ENCODE results near the gene FBLL1. TPM values are rescaled to one million over a fixed set of nuclear protein-coding genes. Genes with fewer than 3 reads are reported as not detected.
"Not testable (repeated sequence)": the region's sequence is repeated elsewhere in the genome, so short reads cannot be mapped to it uniquely, and the experiment has no call there.

FBLL1 gene
- total RNA-seq, 1 donor from 2014 or later, result not detected

DNA sequence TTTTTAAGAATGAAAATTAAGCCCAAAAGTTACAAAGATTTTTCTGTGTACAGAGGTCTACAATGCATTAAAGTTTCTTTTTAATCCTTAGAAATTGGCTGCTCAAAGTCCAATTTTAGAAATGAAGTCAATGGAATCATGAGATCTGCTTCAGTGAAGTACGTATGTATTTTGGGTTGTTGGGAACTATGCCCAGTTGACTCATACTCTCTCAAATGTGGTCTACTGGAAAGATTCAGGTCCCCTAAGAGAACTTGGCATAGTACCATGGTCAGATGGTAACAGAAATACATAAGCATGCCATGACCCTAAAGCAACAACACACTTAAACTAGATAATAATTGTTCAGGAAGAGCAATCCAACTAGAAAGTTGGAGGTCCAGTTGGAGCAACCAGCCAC is 23.0 kb downstream of the FBLL1 start:
- DNase-seq (ENCODE audit: low spot score), result no peak

DNA sequence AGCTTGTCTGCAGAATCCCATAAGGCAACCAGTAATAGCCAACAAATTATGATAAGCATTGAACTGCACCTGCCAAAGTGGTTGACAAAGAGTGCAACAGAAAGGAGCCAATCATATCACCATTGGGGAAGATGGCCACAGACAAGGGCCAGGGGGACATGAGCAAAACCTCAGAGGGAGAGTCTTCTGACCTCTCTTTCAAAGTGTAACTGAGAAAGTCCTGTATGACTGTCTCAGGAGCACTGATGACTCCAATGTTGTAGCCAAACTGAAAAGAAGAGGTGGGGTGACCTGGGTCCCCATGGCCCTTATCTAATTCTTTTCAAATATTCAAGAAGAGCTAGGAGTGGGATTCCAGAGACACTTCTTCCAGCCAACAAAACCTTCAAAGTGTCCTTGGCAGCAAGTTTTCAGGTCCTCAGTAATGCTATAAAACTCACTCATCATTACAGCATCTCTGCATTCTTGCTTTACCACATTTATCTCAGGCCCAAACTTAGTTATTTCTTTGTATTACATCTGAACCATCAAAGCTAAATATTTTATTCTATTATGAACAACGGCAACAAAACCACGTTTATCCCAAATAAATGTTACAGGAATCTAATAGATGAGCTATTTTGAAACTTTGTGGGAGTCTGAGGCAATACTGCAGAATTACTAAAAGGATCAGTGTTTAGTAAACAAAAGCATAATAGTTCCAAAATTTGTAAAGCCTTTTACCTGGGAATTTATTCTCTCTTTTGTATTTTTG is 24.4 kb downstream of the FBLL1 start:
- DNase-seq (ENCODE audit: low spot score), result no peak

DNA sequence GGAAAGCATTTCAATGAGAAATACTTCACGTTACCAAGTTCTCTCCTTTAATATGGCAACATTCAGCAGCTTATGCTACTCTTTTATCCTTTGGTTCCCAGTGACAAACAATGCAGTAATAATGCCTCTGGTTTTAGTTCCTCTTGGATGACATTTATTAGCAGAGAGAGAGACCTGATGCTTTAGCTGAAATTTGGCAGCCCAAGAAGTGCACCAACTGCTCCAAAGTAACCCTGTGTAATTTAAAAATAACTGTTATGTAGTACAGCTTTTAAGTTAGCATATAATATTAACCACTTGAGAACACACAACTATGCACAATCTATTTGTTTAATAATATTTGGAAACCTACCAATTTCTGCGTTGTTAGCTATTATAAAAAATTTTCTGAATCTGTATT is 28.3 kb downstream of the FBLL1 start:
- DNase-seq (ENCODE audit: low spot score), result no peak

DNA sequence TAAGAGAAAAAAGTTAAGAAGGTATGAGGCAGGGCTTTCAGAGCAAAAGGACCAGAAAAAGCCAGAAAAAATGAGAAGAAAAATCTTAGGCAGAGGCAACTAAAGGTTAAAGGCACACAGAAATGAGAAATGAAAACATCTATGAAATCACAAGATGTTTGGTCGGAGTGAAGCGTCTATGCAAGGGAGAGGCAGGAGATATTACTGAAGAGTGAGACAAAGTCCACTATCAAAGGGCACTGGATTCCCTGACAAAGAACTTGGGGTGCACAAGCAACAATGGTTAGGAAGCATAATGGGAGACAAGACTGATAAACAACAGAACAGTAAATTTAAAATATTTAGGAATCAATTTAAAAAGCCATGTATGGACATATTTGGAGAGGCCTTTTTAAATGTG is 33.2 kb downstream of the FBLL1 start:
- DNase-seq (ENCODE audit: low spot score), result no peak

DNA sequence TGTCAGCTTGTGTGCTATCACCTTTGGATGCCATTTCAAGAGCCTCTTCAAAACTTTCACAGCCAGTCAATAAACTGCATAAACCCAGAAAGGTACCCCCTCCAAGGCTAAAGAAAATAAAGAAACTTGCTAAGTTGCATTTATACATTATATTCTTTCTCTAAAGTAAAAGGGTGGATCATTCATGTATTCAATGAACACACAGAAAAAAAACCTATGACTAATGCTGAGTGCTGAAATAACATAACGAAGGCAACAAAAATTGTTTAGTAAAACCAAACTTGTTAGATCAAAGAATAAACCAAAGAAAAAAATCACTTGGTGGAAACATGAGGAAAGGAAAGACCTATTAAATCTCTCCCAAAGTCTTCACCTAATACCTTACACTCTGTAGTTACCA is 34.9 kb downstream of the FBLL1 start:
- no peak for DNase-seq (ENCODE audit: low spot score)

DNA sequence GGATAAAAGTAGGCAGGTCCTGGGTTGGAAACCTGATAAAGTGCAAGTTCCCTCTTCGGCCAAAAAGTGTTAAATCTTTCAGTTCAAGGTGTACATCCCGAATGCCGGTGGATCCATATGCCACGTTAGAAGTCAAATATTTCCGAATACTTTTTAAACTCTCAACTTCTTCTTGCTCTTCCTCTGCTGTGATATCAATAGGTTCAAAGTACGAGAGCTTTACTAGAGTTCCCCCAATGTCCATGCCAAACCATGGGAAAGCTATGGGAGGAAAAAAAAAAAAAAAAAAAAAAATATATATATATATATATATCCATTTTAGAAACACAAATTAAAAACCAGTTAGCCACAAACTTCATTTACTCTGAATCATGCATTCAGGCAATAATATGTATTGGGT is 39.6 kb downstream of the FBLL1 start:
- no peak for DNase-seq (ENCODE audit: low spot score)

DNA sequence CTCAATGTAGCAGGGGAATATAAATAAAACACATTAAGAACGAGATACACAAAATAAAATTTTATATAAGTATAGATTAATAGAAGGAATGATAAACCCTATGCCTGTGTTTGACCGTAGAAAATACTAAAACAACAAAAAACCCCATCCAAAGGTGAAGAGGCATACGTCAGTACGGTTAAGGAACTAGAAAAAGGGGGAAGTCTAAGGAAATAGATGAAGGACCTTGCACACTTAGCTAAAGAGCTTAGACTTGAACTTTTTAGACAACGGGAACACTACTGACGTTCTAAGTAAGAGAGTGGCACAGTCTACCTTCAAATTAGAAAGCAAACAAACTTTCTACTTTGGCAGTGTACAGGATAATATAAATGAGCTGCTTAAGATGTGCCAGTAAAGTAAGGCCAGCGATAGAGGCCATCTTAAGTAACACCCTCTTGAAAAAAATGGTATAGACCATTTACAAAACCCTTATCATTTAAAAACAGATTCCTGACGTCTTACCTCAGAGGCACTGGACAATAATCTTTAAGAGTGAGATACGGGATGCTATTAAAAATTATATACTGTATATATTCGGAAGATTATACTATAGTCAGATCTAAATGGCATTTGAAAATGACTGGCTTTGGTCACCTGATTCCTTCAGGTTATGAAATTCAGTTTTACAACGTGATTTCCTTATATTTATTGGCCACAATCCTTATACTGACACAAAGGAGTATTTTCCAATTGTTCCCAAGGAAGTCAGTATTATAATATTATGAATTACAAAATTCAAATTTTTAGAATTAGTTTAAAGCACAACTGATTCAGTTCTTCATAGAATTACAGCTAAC is 41.6 kb downstream of the FBLL1 start:
- DNase-seq (ENCODE audit: low spot score), result no peak

DNA sequence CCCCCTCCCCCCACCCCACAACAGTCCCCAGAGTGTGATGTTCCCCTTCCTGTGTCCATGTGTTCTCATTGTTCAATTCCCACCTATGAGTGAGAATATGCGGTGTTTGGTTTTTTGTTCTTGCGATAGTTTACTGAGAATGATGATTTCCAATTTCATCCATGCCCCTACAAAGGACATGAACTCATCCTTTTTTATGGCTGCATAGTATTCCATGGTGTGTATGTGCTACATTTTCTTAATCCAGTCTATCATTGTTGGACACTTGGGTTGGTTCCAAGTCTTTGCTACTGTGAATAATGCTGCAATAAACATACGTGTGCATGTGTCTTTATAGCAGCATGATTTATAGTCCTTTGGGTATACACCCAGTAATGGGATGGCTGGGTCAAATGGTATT is 44.6 kb downstream of the FBLL1 start:
- not testable (repeated sequence) for DNase-seq (ENCODE audit: low spot score)

DNA sequence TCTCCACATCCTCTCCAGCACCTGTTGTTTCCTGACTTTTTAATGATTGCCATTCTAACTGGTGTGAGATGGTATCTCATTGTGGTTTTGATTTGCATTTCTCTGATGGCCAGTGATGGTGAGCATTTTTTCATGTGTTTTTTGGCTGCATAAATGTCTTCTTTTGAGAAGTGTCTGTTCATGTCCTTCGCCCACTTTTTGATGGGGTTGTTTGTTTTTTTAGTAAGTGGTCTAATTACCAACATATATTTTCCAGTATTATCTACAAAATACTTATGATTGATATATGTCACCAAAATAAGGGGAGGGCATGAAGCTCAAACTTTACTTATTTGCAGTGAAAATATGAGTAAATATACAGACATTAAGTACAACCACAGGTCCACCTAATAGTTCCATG is 45.1 kb downstream of the FBLL1 start:
- DNase-seq (ENCODE audit: low spot score), result not testable (repeated sequence)

DNA sequence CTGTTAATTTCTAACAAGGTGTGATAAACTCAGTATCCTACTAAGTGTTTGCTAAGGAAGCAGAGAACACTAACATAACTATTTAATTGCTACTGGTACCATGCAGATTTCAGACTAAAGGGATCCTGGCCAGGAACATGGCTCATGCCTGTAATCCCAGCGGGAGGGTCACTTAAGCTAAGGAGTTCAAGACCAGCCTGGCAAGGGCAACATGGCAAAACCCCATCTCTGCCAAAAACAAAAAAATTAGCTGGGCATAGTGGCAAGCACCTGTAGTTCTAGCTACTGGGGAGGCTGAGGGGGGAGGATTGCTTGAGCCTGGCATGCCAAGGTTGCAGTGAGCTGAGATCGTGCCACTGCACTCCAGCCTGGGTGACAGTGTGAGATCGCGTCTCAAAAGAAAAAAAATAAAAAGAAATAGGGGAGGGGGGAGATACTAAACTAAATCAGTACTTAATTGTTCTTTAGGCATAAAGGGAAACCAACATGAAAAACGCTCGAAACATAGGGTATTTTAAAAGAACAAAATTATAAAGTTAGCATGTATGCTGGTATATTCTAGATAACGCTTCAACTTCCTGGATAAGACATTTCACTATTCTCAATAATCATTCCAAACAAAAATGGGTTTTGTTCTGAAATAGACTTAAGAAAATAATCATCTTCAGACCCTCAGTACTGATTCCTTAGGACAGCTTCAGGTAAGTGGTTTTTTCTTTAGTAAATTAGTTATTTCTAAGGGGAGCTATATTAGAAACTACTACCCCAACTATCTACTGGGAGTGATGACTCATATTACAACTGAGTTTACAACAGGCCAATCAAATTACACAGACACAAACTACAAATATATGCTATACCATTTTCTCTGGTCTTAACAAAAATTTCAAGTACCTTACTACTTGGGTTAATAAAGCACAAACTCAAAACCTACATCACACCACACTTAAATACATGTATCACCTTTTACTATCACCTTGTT is 46.6 kb downstream of the FBLL1 start:
- no peak for DNase-seq (ENCODE audit: low spot score)

DNA sequence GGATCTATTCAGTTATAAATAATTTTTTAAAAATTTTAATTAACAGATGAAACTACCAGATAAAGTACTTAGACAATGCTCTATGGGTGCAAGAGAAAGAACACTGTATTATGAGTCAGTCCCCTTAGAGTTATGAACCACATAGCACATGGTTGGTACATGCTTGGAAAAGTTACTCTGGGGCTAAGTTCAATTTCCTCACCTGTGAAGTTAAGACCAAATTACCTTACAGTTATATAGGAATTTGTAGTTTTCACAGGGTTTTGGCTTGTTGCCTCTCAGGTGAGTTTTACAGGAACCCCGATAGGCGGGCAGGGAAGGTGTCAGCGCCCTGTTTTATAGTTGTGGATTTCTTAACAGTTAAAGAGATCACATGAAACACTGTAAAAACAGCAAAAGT is 48.9 kb downstream of the FBLL1 start:
- DNase-seq (ENCODE audit: low spot score), result no peak

DNA sequence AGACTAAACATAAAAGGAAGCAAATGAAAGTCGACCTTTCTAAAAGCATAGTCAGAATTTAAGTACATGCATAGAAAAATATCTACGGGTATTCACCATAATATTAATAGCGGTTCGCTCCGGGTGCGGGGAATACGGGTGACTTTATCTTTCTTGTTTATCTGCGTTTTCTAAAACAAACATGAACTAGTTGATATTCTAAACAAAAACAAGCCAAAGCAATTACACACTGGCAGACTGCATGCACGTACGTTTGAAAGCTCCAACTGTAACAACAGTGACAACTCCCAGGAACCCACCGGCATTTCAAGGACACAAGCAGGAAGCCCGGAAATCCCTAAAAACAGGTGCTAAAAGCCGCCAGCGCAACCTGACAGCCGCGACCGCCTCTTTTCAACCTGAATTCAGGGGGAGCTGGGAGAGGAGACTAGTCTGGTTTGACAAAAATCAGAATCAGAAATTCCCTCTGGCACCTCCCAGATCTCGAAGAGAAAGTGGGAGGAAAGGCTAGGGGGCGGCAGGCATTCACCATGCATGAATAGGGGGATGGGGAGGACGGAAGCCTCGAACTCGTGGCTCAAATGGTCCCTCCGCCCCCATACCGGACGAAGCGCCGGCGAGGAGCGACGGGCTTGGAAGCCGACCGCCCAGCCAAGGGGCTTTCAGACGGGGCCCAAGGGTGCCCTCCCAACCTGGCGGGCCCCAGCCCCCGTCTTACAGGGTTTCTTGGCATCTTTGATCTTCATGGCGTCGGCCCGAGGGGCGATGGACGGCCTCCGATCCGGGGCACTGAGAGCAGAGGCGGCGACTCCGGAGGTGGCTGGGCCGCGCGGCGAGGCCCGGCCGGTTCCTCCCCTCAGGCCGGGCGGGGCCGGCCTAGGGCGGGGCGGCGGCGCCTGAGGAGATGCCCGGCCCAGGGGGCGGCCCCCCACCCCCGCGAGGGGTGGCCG is 49.7 kb downstream of the FBLL1 start, which contains the start of gene PANK3:
PANK3 (minus strand) TSS at position 831 of the 950 bp plus-strand sequence; CDS start at position 746, 85 bp downstream.
- peak; percentile 92 for DNase-seq (ENCODE audit: low spot score)

DNA sequence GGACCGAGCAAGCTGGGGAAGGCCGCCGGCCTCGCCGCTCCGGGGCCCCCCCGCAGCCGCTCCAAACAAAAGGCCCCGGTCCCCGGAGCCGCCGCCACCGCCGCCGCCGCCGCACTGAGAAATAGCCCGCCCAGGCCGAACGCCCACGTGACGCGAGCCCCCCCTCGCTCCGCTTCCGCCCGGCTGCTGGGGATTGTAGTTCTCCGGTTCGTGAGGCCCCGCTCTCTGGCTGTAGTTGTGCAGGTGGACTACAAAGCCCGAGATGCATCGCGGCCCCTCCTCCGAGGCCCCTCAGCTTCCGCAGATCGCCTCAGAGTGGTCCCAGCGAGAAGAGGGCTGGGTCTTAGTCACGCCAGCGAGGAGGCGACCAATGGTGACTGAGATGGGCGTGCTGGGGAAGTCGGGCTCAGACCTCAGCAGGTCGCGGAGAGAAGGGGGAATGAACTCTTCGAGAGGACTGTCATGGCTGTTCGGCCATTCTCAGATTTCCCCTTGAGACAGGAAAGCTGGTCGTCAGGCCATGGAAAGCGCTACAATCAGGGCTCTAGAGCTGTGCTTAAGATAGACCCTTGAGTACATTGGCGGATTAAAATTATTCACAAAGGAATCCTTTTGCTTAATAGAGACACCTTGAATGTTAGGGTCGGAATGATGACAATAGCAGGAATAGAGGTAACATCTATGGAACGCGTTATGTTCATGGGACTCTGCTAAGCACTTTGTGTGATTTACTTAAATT is 50.6 kb downstream of the FBLL1 start:
- peak; percentile 99 for DNase-seq (ENCODE audit: low spot score)

DNA sequence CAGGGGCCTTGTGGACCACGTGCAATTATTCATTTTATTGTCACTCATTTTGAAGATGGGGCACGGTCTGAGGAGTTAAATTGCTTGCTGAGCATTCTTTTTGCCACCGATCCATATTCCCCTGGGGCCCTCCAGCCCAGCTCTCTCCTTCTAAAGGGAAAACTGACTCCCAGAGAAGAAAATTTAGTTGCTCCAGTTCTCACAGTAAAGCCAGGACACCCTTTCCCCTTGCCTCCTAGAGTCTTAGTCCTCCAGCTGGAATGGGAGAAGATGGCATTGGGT is 51.1 kb downstream of the FBLL1 start:
- no peak for DNase-seq (ENCODE audit: low spot score)

Small RNAs within 50 kb of the gene (microRNA-seq; reads per million reads assigned to microRNA genes)
- gene MIR103A1 (ENCODE audit: borderline number of aligned reads), result not detected
- gene MIR103B1 (ENCODE audit: borderline number of aligned reads), result not detected

Other genes starting within 250 kb of the FBLL1 start
- 4.2 TPM for gene WWC1, start 237.7 kb upstream of the FBLL1 start, total RNA-seq
- gene RARS1, start 42.8 kb upstream of the FBLL1 start, total RNA-seq, result 65.6 TPM
- gene PANK3, start 50.1 kb downstream of the FBLL1 start, total RNA-seq, result 55.1 TPM

All from mesenteric fat pad (tissue), 1 donor.